ENCODE data around the gene TENM3. TPM values are rescaled to one million over a fixed set of nuclear protein-coding genes. Genes with fewer than 3 reads are reported as not detected.

Gene TENM3
- polyA plus RNA-seq, 3 donors = 13.3 to 21.5 (median 16.6) TPM

GRCh38 chr4:182749667-182750167 is 506.5 kb downstream of the TENM3 start:
- no peak for DNase-seq (ENCODE audit: extremely low read depth in 1 of 11, low read depth in 9 of 11, low spot score in 4 of 11)

GRCh38 chr4:182752158-182752910 is 509.1 kb downstream of the TENM3 start:
- no peak for DNase-seq (ENCODE audit: extremely low read depth in 1 of 11, low read depth in 9 of 11, low spot score in 4 of 11)

DNA sequence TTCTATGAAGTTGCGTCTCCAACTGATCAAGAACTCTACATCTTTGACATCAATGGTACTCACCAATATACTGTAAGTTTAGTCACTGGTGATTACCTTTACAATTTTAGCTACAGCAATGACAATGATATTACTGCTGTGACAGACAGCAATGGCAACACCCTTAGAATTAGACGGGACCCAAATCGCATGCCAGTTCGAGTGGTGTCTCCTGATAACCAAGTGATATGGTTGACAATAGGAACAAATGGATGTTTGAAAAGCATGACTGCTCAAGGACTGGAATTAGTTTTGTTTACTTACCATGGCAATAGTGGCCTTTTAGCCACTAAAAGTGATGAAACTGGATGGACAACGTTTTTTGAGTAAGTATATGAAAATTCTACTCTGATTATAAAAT is 511.7 kb downstream of the TENM3 start:
- no peak for DNase-seq (ENCODE audit: extremely low read depth in 1 of 11, low read depth in 9 of 11, low spot score in 4 of 11)

- no peak for DNase-seq (ENCODE audit: extremely low read depth in 1 of 11, low read depth in 9 of 11, low spot score in 4 of 11)
Measured at GRCh38 chr4:182756161-182756690, 513.0 kb downstream of the TENM3 start.

DNA sequence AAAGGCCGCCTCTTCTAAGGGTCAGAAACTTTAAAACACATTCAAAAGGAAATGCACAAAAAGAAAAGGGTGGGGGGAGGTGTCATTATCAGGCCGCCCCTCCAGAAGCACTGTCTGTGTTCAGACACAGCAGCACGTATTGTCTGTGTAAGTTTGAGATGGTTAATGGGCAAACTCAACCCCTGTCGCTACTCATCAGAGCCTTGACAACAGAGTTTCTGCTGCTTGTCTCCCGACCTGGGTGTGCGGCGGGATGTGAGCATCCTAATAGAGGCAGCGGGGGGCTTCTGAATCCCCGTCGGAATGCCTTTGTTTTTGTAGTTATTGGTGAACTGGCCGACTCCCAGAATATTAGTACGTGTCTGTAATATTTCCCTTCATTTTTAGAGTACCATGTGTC is 515.1 kb downstream of the TENM3 start:
- no peak for DNase-seq (ENCODE audit: extremely low read depth in 1 of 11, low read depth in 9 of 11, low spot score in 4 of 11)

DNA sequence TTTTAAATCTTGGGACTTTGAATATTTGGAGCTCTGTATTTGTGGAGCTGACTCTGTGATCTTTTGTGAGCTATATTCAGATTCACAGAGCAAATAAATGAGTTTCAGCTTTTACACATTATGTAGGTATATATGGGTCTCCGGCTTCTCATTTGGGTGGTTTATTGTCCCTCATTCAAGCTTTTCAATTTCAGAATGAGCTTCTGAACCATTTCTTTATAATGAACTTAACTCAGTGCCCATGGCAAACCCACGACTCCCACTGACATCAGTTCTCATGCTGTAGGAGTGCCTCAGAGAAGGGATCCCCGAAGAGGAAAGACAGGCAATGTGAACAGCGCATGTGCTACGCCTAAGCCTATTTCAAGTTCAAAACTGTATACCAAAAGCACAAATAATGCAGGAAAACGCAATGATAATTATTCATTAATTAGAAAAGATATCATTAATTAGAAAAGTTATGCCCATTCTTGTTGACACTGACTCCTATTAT is 517.4 kb downstream of the TENM3 start:
- DNase-seq (ENCODE audit: extremely low read depth in 1 of 11, low read depth in 9 of 11, low spot score in 4 of 11) = no peak

DNA sequence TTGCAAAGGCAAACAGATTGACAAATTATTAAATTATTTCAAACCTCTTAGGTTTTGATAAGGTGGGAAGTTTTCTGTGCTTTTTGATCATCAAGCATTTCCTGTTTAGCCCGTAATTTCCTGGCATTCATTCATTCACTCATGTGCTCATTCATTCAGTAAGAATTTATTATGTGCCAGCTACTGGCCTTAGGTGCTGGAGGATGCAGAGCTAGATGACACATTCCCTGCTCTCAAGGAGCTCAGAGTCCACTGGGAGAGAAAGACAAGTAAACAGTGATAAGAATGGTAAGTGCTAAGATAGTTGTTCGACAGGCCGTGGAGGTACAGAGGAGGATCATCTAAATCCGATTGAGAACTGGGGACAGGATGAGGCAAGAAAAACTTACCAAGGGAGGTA is 520.9 kb downstream of the TENM3 start:
- DNase-seq (ENCODE audit: extremely low read depth in 1 of 11, low read depth in 9 of 11, low spot score in 4 of 11) = no peak

- no peak for DNase-seq (ENCODE audit: extremely low read depth in 1 of 11, low read depth in 9 of 11, low spot score in 4 of 11)
Measured at GRCh38 chr4:182764642-182765041, 521.4 kb downstream of the TENM3 start.

DNA sequence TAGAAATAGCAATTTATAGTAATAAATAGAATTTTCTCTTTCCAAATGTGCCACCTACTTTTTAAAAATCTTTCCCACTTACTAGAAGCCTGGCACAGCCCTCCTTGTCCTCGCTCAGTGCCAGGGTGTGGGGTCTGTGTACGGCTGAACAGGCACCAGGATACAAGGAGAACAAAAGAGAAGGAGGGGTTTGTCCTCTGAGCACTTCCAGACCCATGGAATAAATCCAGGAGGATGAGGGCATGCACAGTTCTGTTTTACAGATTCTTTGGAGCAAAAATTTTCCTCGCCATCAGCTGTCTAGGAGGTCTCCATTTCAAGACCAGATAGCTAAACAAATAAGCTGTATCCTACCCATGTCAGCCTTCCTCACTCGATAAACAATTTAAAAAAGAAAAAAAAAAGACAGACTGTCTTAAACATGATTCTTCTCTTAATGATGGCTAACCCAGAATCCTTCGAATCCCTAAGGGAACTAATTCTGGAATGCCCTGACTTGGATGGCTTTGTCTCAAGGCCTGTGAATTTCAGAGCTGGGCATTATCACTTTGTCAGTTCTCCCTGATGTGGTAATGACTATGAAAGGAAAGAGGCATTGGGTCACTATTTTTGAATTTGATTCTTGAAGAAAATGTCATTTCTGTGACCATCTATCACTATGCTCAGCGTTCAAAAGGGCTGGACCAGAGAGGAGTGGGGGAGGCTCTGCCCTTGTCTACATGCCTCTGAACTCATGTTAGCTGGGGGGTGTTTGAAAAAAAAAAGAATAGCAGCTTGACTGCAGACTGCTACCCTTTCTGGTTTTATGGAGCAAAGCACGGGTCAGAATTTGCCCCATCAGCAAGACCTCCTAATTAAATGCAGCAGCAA is 523.0 kb downstream of the TENM3 start:
- DNase-seq (ENCODE audit: extremely low read depth in 1 of 11, low read depth in 9 of 11, low spot score in 4 of 11) = no peak

- no peak for DNase-seq (ENCODE audit: extremely low read depth in 1 of 11, low read depth in 9 of 11, low spot score in 4 of 11)
Measured at GRCh38 chr4:182766857-182767250, 523.7 kb downstream of the TENM3 start.

DNA sequence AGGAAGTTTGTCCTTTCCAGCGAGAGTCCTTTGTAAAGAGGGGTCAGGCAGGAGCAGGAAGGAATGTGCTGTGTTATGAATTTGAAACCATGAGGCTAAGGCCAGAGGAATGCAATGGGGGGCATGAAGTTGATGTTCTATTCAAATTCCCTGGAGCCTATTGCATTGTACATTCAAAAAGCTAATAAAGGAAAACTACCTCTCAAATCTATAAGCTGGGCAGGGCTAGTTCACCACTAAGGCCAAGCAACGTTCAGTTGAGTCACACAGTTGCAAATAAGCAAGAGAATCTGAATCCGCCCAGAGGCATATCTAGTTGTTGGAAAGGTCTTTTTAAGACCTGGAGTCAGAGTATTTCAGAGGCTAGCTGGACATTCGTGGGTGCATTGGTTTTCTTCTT is 525.6 kb downstream of the TENM3 start:
- no peak for DNase-seq (ENCODE audit: extremely low read depth in 1 of 11, low read depth in 9 of 11, low spot score in 4 of 11)

DNA sequence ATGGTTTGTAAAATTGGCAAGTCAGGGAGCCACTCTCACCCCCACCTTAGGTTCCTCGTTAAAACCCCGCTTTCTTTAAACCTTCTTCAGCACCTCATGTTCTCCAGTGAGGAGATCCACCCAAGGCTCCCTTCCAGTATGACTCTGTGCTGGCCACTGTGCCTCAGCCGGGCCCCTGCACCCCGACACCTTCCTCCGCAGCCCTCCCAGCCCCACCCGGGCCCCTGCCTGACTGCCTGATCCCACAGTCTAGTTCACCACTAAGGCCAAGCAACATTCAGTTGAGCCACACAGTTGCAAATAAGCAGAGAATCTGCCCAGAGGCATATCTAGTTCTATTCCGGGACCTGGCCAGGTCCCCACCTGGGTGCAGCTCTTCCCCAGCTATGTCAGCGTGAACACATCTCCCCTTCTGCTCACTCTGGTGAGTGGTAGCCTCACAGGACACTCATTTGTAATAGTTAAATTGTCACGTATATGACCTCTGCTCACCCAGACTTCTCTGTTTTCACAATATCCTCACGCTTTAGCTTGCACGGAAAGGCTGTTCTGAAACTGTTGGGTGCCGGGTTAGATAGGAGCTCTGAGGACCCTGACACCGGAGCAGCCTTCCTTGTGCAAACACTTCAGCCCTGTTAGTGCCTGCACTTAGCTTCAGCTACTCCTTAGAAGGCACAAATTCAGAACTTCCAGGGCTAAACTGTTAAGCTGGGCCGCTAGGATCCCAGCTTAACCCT is 527.2 kb downstream of the TENM3 start:
- DNase-seq (ENCODE audit: extremely low read depth in 1 of 11, low read depth in 9 of 11, low spot score in 4 of 11) = no peak

GRCh38 chr4:182770996-182771514 is 527.9 kb downstream of the TENM3 start:
- no peak for DNase-seq (ENCODE audit: extremely low read depth in 1 of 11, low read depth in 9 of 11, low spot score in 4 of 11)

DNA sequence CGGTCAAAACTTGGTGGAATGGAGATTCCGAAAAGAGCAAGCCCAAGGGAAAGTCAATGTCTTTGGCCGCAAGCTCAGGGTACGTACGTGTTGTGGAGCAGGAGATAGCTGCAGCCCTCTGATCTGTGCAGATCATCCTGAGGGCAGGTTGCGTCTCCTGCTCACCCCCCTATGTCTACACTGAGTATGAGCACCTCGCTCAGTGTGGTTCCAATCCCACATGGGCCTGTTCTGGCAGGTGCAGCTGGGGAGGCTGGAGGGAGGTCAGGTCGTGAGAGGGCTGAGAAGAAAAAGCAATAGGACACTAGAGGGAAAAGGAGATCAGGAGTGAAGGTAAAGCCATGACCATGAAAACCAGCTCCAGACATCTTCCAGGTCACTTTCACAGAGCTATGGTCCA is 531.9 kb downstream of the TENM3 start:
- DNase-seq (ENCODE audit: extremely low read depth in 1 of 11, low read depth in 9 of 11, low spot score in 4 of 11) = no peak

DNA sequence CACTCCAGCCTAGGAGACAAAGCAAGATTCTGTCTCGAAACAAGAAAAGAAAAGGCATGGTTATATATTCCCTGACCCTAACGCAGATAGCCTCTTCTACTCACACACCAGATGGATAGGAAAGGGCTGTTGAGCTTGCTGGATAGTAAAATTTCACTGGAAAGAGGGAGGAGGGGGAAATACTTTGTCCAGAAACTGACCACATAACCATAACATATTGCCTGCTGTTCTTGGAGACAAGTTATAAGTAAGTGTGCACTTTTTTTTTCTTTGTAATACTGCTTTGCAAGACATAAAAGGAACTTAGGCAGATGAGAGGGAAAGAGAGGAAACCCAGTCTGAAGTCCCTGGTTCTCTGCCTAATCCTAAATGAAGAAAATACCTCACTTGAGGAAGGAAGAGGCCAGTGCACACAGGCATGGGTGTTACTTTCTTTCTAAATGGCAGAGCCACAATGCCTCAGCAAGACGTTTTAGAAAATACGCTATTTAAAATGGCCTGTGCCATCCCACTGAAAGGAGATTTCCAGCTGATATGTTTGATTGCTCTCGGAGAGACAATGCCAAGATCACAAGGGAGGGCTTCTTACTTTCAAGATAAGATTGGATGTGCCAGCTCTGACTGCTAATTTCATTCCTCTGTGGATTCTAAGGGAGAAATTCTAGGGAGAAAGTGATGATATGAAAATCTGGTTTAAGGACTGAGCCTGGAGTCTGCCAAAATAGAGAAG is 533.3 kb downstream of the TENM3 start:
- no peak for DNase-seq (ENCODE audit: extremely low read depth in 1 of 11, low read depth in 9 of 11, low spot score in 4 of 11)

- no peak for DNase-seq (ENCODE audit: extremely low read depth in 1 of 11, low read depth in 9 of 11, low spot score in 4 of 11)
Measured at GRCh38 chr4:182778222-182778982, 535.2 kb downstream of the TENM3 start.

- no peak for DNase-seq (ENCODE audit: extremely low read depth in 1 of 11, low read depth in 9 of 11, low spot score in 4 of 11)
Measured at GRCh38 chr4:182786991-182787390, 543.8 kb downstream of the TENM3 start.

DNA sequence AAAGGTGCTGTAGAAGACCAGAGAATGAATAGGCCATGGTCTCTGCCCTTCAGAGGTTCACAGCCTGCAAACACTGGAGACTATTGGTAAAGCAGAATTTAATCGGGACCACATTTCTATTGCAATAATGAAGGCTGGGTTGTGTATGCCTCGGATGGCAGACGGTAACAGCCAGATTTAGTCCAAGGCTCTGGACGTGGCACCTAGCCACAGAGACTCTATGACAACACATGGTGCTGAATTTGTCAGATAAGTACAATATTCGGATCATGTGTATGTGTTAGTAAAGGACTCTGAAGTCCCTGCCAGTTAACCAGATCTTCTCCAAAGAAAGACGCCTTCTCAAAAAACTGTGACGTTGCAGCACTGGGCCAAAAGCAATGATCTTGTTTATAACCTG is 545.0 kb downstream of the TENM3 start:
- DNase-seq (ENCODE audit: extremely low read depth in 1 of 11, low read depth in 9 of 11, low spot score in 4 of 11) = no peak
